NT2/D1 (cell line): ENCODE measurements around the gene ARSG.
"Not testable (repeated sequence)": the region's sequence is repeated elsewhere in the genome, so short reads cannot be mapped to it uniquely, and the experiment has no call there.

Experiments used
- DNase-seq: peaks from one replicate; pipeline ENCODE4 v3.0.0-alpha.2; 2011; ENCODE audit warnings: low read depth, low spot score
- H3K27me3 ChIP-seq: 2 replicates; pipeline ENCODE4 v1.6.0; 2011; ENCODE audit warnings: mild to moderate bottlenecking; ENCODE audit not compliant: insufficient read length, insufficient read depth
- H3K36me3 ChIP-seq: 2 replicates; pipeline ENCODE4 v1.6.1; 2011; ENCODE audit warnings: mild to moderate bottlenecking, low read length, mixed read lengths; ENCODE audit not compliant: insufficient read depth, insufficient read length
- H3K4me1 ChIP-seq: 2 replicates; pipeline ENCODE4 v1.5.1; 2011; ENCODE audit not compliant: insufficient read depth, insufficient read length
- H3K4me3 ChIP-seq: 2 replicates; pipeline ENCODE4 v1.5.1; 2011; ENCODE audit warnings: low read depth; ENCODE audit not compliant: insufficient read length
- H3K9ac ChIP-seq: 2 replicates; pipeline ENCODE4 v1.6.0; 2011; ENCODE audit warnings: low read depth; ENCODE audit not compliant: insufficient read length
- H3K9me3 ChIP-seq: 2 replicates; pipeline ENCODE4 v1.5.1; 2011; ENCODE audit warnings: mild to moderate bottlenecking, low read length; ENCODE audit not compliant: insufficient read depth
- SUZ12 ChIP-seq: IDR thresholded peaks from 2 replicates; pipeline ENCODE4 v1.6.1; 2011; ENCODE audit not compliant: insufficient read length, insufficient read depth; ENCODE audit errors: extremely low read depth
- YY1 ChIP-seq: IDR thresholded peaks from 2 replicates; pipeline ENCODE4 v1.6.1; 2011; ENCODE audit not compliant: insufficient read length, insufficient read depth
- ZNF274 ChIP-seq: IDR thresholded peaks from 2 replicates; pipeline ENCODE4 v1.6.1; 2011; ENCODE audit warnings: mild to moderate bottlenecking, low read depth, low read length

Gene ARSG

GRCh38 chr17:68304706-68305105 lies 13.4 kb downstream of the ARSG start:
- TF ChIP-seq ZNF274 (no peak), YY1 (no peak), SUZ12 (no peak)
- Histone ChIP-seq H3K9ac (no peak overlapping the region), H3K36me3 (peaks cover 4% of the 10 kb centered on the region), H3K9me3 (no peaks in the 10 kb centered on the region; the same call in 1 of the 2 replicates), H3K4me1 (peaks cover 4% of the 10 kb centered on the region), H3K27me3 (no peaks in the 10 kb centered on the region), H3K4me3 (no peak overlapping the region)
- no peak for DNase-seq

DNA sequence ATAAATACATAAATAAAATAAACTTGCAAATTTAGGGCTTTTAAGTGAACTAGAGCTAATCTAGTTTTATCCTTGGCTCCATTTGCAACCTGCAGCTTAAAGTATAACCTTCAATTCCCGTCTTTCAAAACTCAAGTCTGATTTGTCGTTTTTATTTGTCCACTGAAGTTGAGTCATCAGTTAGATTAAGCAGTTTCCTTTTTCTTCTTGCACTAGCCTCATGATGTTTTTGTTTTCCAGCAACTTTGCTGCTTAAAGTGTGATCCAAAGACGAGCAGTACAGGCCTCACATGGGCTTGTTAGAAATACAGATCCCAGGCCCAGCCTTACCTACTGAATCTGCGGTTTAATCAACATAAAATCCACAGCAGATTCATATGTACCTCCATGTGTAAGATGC lies 13.8 kb downstream of the ARSG start:
- DNase-seq: no peak
- Histone ChIP-seq H3K27me3 (no peaks in the 10 kb centered on the region), H3K4me3 (no peak overlapping the region), H3K36me3 (peaks cover 4% of the 10 kb centered on the region), H3K9me3 (no peaks in the 10 kb centered on the region; the same call in 1 of the 2 replicates), H3K9ac (no peak overlapping the region), H3K4me1 (peaks cover 4% of the 10 kb centered on the region)
- TF ChIP-seq SUZ12 (no peak), YY1 (no peak), ZNF274 (no peak)

DNA sequence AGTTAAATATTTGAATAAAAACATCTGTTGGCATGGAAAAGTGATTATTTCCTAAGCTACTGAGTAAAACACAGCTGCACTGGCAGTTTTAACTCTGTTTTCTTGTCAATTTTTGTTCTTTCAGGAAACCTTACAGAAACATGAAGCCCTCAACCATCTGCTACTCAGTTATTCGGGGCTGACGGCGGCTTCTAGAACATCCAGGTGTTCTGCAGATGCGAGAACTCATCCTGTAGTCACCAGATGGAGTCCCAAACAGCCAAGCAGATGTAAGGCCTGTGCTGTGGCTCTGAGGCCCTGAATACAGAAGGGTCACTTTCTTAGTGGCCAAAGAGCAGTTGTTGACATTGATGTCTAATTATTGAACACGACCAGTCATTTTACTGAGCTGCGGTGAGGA lies 15.5 kb downstream of the ARSG start:
- no peak overlapping the region for H3K4me3 ChIP-seq
- DNase-seq: no peak
- H3K9me3 ChIP-seq: no peaks in the 10 kb centered on the region; the same call in 1 of the 2 replicates
- TF ChIP-seq YY1 (no peak), SUZ12 (no peak), ZNF274 (peak; percentile 39; the same call in 1 of the 2 replicates)
- no peak overlapping the region for H3K9ac ChIP-seq
- H3K36me3 ChIP-seq: peaks cover 4% of the 10 kb centered on the region
- peaks cover 4% of the 10 kb centered on the region for H3K4me1 ChIP-seq
- no peaks in the 10 kb centered on the region for H3K27me3 ChIP-seq

DNA sequence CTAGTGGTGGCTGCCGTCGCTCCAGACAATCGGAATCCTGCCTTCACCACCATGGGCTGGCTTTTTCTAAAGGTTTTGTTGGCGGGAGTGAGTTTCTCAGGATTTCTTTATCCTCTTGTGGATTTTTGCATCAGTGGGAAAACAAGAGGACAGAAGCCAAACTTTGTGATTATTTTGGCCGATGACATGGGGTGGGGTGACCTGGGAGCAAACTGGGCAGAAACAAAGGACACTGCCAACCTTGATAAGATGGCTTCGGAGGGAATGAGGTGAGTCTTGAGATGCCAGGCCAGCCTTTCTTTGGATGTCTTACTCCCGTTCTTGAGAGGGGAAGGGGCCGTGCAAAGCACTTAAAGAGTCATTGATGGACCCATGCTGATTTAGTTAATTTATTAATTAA lies 16.1 kb downstream of the ARSG start:
- TF ChIP-seq ZNF274: no peak
- TF ChIP-seq YY1: no peak
- no peak for TF ChIP-seq SUZ12
- Histone ChIP-seq H3K9ac (no peak overlapping the region), H3K27me3 (no peaks in the 10 kb centered on the region), H3K9me3 (no peaks in the 10 kb centered on the region; the same call in 1 of the 2 replicates), H3K4me3 (no peak overlapping the region), H3K4me1 (peaks cover 3% of the 10 kb centered on the region), H3K36me3 (peaks cover 4% of the 10 kb centered on the region)
- no peak for DNase-seq

- DNase-seq, H3K36me3 ChIP-seq, H3K27me3 ChIP-seq, H3K9ac ChIP-seq, H3K9me3 ChIP-seq, H3K4me3 ChIP-seq, H3K4me1 ChIP-seq: not testable (repeated sequence)
Measured at GRCh38 chr17:68308486-68308885, 17.2 kb downstream of the ARSG start.

DNA sequence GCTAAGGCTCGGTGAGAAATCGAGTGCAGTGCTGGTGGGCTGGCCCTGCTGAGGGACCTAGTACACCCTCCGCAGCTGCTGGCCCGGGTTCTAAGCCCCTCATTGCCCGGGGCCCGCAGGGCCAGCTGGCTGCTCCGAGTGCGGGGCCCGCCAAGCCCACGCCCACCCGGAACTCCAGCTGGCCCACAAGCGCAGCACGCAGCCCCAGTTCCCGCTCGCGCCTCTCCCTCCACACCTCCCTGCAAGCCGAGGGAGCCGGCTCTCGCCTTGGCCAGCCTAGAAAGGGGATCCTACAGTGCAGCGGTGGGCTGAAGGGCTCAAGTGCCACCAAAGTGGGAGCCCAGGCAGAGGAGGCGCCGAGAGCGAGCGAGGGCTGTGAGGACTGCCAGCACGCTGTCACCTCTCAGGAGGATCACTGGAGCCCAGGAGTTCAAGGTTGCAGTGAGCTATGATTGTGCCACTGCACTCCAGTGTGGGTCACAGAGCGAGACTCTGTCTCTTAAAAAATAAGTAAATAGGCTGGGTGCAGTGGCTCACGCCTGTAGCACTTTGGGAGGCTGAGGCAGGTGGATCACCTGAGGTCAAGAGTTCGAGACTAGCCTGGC lies 17.9 kb downstream of the ARSG start:
- H3K4me1 ChIP-seq, H3K36me3 ChIP-seq, H3K9me3 ChIP-seq, DNase-seq, H3K9ac ChIP-seq, H3K27me3 ChIP-seq, H3K4me3 ChIP-seq: not testable (repeated sequence)

- DNase-seq: no peak
- peaks cover 4% of the 10 kb centered on the region for H3K36me3 ChIP-seq
- no peaks in the 10 kb centered on the region for H3K4me1 ChIP-seq
- no peak for TF ChIP-seq YY1
- no peak for TF ChIP-seq ZNF274
- TF ChIP-seq SUZ12: no peak
- H3K27me3 ChIP-seq: no peaks in the 10 kb centered on the region
- no peak overlapping the region for H3K4me3 ChIP-seq
- H3K9ac ChIP-seq: no peak overlapping the region
- no peaks in the 10 kb centered on the region; the same call in 1 of the 2 replicates for H3K9me3 ChIP-seq
Measured at GRCh38 chr17:68310152-68310551, 18.9 kb downstream of the ARSG start.
